ENCODE measurements around the gene TEX2. TPM values are rescaled to one million over a fixed set of nuclear protein-coding genes. Genes with fewer than 3 reads are reported as not detected.

Gene TEX2
- total RNA-seq, 1 donor from 2014 or later: 55.4 TPM

DNA sequence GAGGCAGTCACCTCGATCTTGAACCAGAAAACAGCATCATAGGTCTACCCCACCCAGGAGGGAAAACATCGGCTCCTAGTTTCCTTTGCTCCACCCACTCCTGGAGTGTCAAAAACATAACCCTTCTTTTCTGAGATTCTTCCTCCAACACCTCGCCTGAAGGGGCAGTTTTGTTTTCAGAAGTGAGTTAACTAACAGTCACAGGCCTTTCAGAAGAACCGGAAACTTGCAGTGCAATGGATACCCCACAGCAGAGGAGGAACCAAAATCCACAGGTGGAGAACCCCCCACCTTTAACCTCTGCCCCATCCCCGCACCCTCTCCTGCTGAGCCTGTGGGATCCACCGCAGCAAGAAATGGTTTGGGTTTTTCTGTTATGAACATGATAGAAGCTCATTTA, 7.8 kb upstream of the TEX2 start:
- intact Hi-C loops (cut with micrococcal nuclease): no loop called here
- DNase-seq: no peak
- no peak for ATAC-seq

GRCh38 chr17:64269687-64270649, 6.9 kb upstream of the TEX2 start:
- intact Hi-C loops (cut with micrococcal nuclease): no loop called here
- DNase-seq (no peak), ATAC-seq (no peak)

DNA sequence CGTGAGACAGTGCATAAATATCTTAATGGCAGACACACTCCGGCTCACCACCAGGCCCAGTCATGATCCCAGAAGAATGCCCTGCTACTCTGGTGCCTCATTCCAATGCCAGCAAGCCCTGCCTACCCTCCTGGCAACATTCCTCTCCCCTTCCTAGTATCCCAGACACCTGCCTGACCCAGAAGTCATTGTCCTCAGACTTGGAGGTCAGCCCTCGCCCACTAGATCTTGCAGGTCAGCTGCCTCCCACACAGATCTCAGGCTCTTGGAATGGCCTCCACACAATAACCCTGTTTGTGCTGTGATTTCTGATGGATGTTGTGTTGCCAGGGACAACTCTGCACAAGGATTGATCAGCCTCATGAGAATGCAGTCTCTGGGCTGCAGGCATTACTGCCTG, 1.8 kb upstream of the TEX2 start:
- intact Hi-C loops (cut with micrococcal nuclease): loop anchor here (5.0 kb wide), 1 partner anchor 118 kb away; no protein-coding TSS in a partner anchor
- no peak for ATAC-seq
- no peak for DNase-seq

DNA sequence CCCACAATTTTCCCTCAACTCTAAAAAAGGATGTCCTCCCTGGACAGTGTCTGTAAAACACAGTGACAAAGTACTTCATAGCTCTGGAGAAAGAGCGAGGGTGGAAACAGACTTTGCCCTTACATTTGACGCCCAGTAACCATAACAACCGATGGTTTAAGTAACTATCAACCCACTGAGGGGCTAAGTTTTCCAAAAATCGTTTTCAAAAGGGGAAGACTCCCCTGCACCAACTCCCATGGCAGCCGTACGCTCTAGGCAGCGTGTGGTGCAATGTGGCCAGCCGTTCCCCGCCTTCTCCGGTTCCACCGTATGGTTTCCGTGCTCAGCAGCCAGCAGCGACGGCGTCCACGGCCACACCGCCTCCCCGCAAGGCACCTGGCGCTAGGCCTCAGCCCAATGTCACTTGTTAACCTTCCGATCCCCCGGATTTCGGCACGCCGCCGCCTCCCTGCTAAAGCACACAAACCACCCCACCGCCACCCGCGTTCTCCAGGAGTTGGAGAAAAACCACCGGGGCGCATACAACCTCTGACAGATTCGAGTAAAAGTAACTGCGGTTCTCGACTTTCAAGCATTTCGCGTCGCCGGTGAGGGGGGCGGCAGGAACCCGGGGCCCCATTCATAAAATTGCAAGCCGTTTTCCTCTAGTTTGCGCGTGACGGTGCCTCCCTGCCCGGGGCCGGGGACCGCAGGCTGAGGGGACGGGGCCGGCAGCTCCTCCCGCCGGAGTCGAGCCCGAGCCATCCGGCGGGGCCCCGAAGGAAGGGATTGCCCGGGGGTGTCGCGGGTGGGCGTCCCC, 661 bp downstream of the TEX2 start:
- ATAC-seq: peak; percentile 72
- DNase-seq: peak; percentile 82

DNA sequence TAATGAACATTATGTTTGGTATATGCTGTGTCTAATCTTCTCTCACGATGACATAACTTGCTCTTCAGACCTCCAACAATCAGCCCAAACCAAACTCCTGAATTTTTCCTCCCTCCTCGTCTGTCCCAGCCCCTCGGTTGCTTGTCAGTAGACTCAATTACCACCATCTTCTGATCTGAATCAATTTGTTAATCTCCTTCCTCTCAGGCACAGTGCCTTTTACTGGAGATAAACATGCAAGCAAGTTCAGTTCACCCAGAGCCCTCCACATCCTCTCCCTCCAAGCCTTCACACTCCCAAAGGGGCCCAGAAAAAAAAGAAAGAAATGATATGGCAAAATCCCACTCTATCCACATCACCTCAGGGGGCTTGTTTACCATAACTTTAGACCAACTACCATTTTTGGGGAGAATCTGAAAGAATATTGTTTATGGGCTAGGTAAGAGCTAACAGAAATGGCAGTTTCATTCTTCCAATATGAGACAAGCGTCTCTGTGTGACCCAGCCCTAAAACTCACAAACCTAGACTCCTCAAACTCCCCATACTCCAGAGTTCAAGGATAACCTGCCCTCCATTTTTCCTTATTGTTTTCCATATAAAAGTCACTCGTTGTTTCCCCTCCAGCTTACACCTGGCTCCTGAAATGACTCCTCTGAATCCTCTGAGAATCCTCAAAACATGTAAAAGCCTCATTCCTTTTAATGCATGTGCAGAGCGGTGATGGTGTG, 1.5 kb downstream of the TEX2 start:
- no peak for ATAC-seq
- DNase-seq: no peak
- intact Hi-C loops (cut with micrococcal nuclease): loop anchor here (5.0 kb wide), 1 partner anchor 114 kb away; no protein-coding TSS in a partner anchor

More for the DNA sequence above, 661 bp downstream of the TEX2 start:
- intact Hi-C loops (cut with micrococcal nuclease): loop anchor here (5.0 kb wide), 1 partner anchor 115 kb away; no protein-coding TSS in a partner anchor

GRCh38 chr17:64260886-64261285, 2.2 kb downstream of the TEX2 start:
- no peak for ATAC-seq
- intact Hi-C loops (cut with micrococcal nuclease): loop anchor here (5.0 kb wide), 1 partner anchor 114 kb away; no protein-coding TSS in a partner anchor
- no peak for DNase-seq

GRCh38 chr17:64259922-64260321, 3.1 kb downstream of the TEX2 start:
- intact Hi-C loops (cut with micrococcal nuclease): loop anchor here (5.0 kb wide), 1 partner anchor 113 kb away; no protein-coding TSS in a partner anchor
- DNase-seq (no peak), ATAC-seq (no peak)

DNA sequence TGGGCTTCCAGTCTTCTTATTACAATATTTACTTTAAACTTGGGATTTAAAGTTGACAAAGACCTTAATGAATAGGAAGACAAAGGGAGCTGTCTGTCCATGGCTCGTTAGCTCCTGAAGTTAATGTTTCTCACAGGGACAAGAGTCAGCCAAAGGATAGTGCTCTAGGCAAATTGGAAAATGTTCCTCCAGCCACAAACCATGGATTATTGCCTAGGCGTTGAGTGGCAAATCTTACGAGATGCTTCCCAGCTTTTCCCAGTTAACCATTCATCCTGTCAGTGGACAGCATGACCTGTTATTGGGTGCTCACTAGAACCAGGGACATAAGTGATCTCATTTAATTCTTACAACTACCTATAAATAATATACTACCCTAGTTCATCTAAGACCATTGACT, 3.6 kb downstream of the TEX2 start:
- no peak for DNase-seq
- no peak for ATAC-seq
- intact Hi-C loops (cut with micrococcal nuclease): no loop called here

- intact Hi-C loops (cut with micrococcal nuclease): no loop called here
- ATAC-seq (no peak), DNase-seq (no peak)
Measured at GRCh38 chr17:64256913-64257807, 5.9 kb downstream of the TEX2 start.

DNA sequence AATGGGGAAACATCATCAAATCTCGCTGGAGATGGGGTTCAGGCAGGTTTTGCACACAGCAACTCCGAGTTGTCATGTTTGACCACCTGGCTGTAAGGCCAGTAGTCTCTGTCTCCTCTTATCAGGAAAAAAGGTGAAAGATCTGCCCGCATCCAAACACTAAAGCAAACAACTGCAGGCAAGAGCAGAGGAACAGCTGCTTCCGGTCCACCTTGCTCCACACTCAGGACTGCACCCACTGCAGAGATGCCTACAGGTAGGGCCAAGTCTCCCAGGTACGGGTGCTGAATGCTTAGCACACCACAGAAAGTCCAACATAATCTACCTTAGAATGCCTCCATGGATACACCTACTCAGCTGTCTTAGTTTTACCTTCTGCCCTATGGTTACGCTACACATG, 7.3 kb downstream of the TEX2 start:
- DNase-seq (no peak), ATAC-seq (no peak)
- intact Hi-C loops (cut with micrococcal nuclease): no loop called here

- intact Hi-C loops (cut with micrococcal nuclease): no loop called here
- no peak for DNase-seq
Measured at GRCh38 chr17:64254755-64255154, 8.3 kb downstream of the TEX2 start.

GRCh38 chr17:64253470-64253869, 9.6 kb downstream of the TEX2 start:
- ATAC-seq (no peak), DNase-seq (no peak)
- intact Hi-C loops (cut with micrococcal nuclease): no loop called here

More at GRCh38 chr17:64254755-64255154, 8.3 kb downstream of the TEX2 start:
- no peak for ATAC-seq

DNA sequence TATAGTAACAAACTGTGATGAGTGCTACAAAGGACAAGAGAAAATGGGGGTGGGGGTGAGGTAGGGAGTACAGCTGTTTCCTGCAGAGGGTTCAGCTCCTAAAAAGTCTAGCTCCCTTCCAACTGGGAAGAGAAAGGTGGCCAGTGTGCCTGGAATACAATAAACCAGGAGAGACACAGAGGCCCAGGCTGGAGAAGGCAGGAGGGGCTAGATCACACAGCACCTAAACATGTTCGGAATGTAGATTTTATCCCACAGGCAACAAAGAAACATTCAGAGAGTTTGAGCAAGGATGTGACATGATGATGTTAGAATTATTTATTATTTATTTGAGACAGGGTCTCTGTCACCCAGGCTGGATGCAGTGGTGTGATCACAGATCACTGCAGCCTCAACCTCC, 10.2 kb downstream of the TEX2 start:
- ATAC-seq: no peak
- DNase-seq: no peak
- intact Hi-C loops (cut with micrococcal nuclease): no loop called here

DNA sequence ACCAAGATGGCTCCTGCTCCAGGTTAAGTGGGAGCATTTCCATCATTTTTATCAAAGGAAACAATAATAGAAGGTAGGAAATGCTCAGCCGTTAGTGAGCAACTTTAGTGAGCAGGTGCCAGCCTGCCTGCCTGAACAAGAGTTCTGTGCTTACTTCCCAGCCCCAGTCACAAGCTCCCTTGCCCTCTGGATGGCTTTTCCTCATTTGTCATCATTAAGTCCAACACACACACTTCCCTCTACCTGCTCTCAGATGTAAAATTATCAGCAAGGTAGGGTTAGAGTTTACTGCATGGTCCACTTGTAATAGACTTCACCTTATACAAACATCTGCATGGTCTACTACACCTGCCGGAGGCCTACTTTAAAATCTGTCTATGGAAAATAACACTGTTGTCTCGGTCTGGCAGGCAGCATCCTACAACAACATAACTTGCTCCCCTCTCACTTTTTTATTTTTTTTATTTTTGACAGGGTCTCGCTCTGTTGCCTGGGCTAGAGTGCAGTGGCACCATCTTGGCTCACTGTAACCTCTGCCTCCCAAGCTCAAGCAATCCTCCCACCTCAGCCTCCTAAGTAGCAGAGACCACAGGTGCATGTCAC, 12.7 kb downstream of the TEX2 start:
- no peak for DNase-seq
- intact Hi-C loops (cut with micrococcal nuclease): no loop called here
- peak; percentile 15 for ATAC-seq

- DNase-seq: no peak
- ATAC-seq: no peak
- intact Hi-C loops (cut with micrococcal nuclease): no loop called here
Measured at GRCh38 chr17:64247836-64248235, 15.2 kb downstream of the TEX2 start.

GRCh38 chr17:64245218-64246145, 17.6 kb downstream of the TEX2 start:
- no peak for ATAC-seq
- no peak for DNase-seq
- intact Hi-C loops (cut with micrococcal nuclease): no loop called here

- ATAC-seq (no peak), DNase-seq (no peak)
- intact Hi-C loops (cut with micrococcal nuclease): no loop called here
Measured at GRCh38 chr17:64244165-64244564, 18.9 kb downstream of the TEX2 start.
